ENCODE data around the gene TAS2R41.

Gene TAS2R41

GRCh38 chr7:143444785-143445184, 32.9 kb upstream of the TAS2R41 start:
- no peak for TF ChIP-seq ZBTB17 (tag by site-specific recombination; IDR thresholded peaks at IDR 0.05)
- no peak for TF ChIP-seq BCL11B (tag by site-specific recombination; IDR thresholded peaks at IDR 0.05; ENCODE audit: low read depth)
- no peak for TF ChIP-seq ZBTB21 (tag by site-specific recombination; IDR thresholded peaks at IDR 0.05)
- TF ChIP-seq ZSCAN30 (tag by site-specific recombination; IDR thresholded peaks at IDR 0.05): no peak
- no peak for TF ChIP-seq ZNF112 (tag by site-specific recombination; IDR thresholded peaks at IDR 0.05)
- TF ChIP-seq PATZ1 (tag by site-specific recombination; IDR thresholded peaks at IDR 0.05): no peak
- Histone ChIP-seq H3K4me3 (ENCODE audit: low read depth, low read length) (no peak overlapping the region), H3K9me3 (ENCODE audit: control insufficient read depth, insufficient read depth, low read depth, low read length) (no peaks in the 10 kb centered on the region), H3K36me3 (ENCODE audit: control insufficient read depth in 2 of 2, insufficient read depth in 1 of 2, low read length in 2 of 2) (no peaks in the 10 kb centered on the region), H3K4me1 (ENCODE audit: control insufficient read depth, insufficient read depth, low read length) (no peaks in the 10 kb centered on the region), H3K27ac (ENCODE audit: extremely low read depth, low read depth, low read length) (no peak overlapping the region)
- CTCF ChIA-PET: no interaction called here
- POLR2A ChIA-PET: no interaction called here

- H3K27ac ChIP-seq (ENCODE audit: extremely low read depth, low read depth, low read length): no peak overlapping the region
- H3K4me1 ChIP-seq (ENCODE audit: control insufficient read depth, insufficient read depth, low read length): no peaks in the 10 kb centered on the region
- H3K4me3 ChIP-seq (ENCODE audit: low read depth, low read length): no peak overlapping the region
- no peaks in the 10 kb centered on the region for H3K36me3 ChIP-seq (ENCODE audit: control insufficient read depth in 2 of 2, insufficient read depth in 1 of 2, low read length in 2 of 2)
- POLR2A ChIA-PET: no interaction called here
- no peak for TF ChIP-seq ZNF785 (tag by site-specific recombination; IDR thresholded peaks at IDR 0.05)
- TF ChIP-seq ZNF133 (tag by site-specific recombination; IDR thresholded peaks at IDR 0.05): no peak
- TF ChIP-seq, protein P1, sequence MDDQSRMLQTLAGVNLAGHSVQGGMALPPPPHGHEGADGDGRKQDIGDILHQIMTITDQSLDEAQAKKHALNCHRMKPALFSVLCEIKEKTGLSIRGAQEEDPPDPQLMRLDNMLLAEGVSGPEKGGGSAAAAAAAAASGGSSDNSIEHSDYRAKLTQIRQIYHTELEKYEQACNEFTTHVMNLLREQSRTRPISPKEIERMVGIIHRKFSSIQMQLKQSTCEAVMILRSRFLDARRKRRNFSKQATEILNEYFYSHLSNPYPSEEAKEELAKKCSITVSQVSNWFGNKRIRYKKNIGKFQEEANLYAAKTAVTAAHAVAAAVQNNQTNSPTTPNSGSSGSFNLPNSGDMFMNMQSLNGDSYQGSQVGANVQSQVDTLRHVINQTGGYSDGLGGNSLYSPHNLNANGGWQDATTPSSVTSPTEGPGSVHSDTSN (CRISPR knock-in tag; IDR thresholded peaks at IDR 0.05): no peak
- no peak for TF ChIP-seq ZSCAN23 (tag by site-specific recombination; IDR thresholded peaks at IDR 0.05)
- no peak for TF ChIP-seq ZNF514 (tag by site-specific recombination; IDR thresholded peaks at IDR 0.05)
- no peak for TF ChIP-seq INSM2 (tag by site-specific recombination; IDR thresholded peaks at IDR 0.05)
- no peak for TF ChIP-seq ZSCAN30 (tag by site-specific recombination; IDR thresholded peaks at IDR 0.05)
- TF ChIP-seq PRDM1 (tag by site-specific recombination; IDR thresholded peaks at IDR 0.05): no peak
- no peak for TF ChIP-seq ZNF555 (tag by site-specific recombination; conservative IDR thresholded peaks at IDR 0.05)
- no peak for TF ChIP-seq ZBTB26 (tag by site-specific recombination; optimal IDR thresholded peaks at IDR 0.05)
- no peak for TF ChIP-seq ZNF132 (tag by site-specific recombination; IDR thresholded peaks at IDR 0.05; ENCODE audit: borderline replicate concordance)
- no peak for TF ChIP-seq ZNF391 (tag by site-specific recombination; IDR thresholded peaks at IDR 0.05; ENCODE audit: borderline replicate concordance, low read depth)
- TF ChIP-seq ZNF398 (tag by site-specific recombination; IDR thresholded peaks at IDR 0.05): no peak
- TF ChIP-seq KLF1 (tag by site-specific recombination; IDR thresholded peaks at IDR 0.05): no peak
- TF ChIP-seq ZNF239 (tag by site-specific recombination; IDR thresholded peaks at IDR 0.05): no peak
- no peaks in the 10 kb centered on the region for H3K9me3 ChIP-seq (ENCODE audit: control insufficient read depth, insufficient read depth, low read depth, low read length)
- CTCF ChIA-PET: interaction anchor here (0.6 to 1.3 kb wide), 2 partner anchors 13 to 204 kb away, joined by 3 read pairs; no protein-coding TSS in a partner anchor
Measured at GRCh38 chr7:143447466-143447865, 30.2 kb upstream of the TAS2R41 start.
